GM19324 (cell line): Measurements from ENCODE around the gene HOXB4.

Experiments
- ATAC-seq: cut with Tn5 transposase; IDR thresholded peaks from one replicate; pipeline ENCODE4 v1.9.1; 2021; ENCODE audit warnings: mild to moderate bottlenecking, moderate library complexity; ENCODE audit not compliant: unreplicated experiment, low FRiP score

HOXB4 gene

DNA sequence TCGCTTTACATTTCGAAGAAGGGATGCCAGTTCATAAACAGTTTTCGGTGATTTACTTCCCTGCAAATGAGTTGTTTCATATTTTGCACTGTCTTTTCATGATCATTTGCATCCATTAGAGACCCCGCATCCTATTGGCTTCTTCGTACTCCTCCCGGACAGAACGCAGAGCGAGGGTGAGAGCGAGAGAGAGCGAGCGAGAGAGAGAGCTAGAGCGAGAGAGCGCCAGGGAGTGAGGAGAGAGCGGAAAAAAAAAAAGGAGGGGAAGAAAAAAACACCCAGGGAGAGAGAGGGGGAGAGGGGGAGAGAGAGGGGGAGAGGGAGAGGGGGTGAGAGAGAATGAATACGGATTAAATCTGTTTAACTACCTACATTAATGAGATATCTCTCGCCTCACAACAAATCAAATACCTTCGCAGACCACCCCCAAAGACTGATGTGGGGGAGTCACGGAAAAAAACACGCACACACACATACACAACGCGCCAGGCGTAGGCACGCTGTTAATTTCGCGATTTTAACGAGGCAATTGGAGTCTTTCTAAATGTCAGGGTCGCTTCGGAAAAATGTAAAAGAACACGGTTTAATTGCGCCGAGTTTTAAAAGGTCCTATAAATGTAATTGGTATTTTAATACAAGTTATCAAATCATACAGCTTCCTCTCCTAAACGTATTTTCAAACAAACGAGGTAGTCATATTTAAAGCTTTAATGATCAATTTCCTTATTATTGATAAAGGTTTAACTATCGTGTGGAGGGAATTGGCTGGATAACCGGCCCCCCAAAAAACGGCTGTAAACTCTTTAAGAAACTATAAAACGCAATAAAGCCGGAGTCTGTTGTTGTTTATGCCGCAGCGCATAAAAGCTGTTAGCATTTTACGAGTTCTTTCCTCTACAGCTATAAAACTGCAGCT lies 37.2 kb upstream of the HOXB4 start, which contains the start of gene HOXB8:
TSS of gene HOXB8 (minus strand) at position 246 of the 916 bp plus-strand sequence. CDS start 588 bp downstream, outside the sequence.
- ATAC-seq = no peak

DNA sequence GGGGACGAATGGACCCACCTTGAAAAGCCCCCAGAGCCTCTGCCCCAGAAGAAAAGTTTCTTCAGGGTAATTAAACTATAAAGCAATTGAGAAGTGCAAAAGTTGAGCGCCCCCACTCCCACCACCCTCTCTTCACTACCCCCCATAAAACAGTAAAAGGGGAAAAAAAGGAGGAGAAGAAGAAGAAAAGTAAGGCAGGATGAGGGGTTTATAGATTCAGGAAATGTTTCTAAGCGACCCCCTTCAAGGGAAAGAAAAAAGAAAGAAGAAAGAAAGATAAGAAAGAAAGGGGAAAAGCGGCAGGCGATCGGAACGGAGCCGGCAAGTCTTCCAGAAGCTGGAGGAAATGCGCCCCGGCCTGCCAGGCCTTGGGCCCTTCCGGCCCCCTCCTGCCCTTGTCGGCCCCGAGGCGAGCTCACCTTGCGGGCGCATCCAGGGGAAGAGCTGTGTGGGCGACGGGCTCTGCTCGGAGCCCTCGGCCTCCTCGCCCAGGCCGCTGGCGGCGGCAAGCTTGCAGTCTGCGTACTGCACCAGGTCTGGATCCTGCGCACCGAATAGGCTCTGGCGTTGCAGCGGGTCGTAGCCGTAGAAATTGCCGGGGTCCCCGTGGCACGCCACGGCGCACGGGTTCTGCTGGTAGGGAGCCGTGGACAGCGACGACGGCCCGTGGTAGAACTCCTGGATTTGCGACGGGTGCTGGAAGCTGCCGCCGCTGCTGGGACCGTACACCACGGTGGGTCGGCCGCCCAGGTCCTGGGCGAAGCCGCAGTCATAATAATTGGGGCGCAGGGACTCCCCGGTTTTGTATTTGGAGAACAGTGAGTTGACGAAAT lies 35.9 kb upstream of the HOXB4 start:
- no peak for ATAC-seq

DNA sequence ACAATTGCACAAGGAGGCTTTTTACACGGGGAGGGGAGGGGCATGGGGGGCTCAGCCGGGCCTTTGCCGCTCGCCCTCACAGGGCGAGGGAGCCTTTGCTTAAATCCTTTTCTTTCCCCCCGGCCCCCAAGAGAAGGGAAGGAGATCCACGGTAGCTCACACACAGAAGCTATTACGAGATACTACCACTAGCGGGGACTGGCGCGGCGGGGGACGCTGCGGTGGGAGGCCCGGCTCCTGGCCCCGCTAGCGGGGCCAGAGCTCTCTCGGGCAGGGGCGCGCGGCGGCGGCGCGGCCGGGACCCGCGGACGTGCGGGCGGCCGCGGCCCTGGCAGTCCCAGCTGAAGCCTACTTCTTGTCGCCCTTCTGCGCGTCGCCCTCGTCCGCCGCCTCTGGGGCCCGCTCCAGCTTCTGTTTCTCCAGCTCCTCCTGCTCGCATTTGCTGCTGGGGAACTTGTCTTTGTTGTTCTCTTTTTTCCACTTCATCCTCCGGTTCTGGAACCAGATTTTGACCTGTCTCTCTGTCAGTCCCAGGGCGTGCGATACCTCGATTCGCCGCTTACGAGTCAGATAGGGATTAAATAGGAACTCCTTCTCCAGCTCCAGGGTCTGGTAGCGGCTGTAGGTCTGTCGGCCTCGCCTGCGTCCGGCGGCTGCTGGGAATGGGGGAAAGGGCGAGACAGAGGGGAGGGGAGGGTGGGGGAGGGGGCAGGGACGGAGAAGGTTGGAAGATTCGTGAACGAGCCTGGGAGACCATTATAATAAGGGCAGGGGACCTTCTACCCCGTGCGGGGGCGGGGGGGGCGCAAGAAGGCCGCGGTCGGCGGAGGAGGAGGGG lies 34.9 kb upstream of the HOXB4 start:
- no peak for ATAC-seq

DNA sequence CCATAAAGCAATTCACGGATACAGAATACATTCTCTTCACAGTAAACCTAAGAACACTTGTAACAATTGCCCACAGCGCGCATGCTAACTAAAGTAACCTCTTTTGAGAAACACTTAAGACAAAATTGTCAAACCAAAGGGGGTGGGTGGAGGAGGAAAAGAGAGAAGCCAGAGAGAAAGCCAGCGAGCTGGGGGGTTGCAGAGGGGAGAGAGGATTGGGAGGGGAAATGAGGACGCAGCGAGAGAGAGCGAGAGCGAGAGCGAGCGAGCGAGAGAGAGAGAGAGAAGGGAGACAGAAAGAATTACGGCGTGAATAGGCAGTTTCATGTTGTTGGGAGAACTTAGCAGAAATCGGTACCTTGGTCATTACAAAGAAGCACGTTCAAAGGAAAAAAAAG lies 34.3 kb upstream of the HOXB4 start:
- ATAC-seq = no peak

DNA sequence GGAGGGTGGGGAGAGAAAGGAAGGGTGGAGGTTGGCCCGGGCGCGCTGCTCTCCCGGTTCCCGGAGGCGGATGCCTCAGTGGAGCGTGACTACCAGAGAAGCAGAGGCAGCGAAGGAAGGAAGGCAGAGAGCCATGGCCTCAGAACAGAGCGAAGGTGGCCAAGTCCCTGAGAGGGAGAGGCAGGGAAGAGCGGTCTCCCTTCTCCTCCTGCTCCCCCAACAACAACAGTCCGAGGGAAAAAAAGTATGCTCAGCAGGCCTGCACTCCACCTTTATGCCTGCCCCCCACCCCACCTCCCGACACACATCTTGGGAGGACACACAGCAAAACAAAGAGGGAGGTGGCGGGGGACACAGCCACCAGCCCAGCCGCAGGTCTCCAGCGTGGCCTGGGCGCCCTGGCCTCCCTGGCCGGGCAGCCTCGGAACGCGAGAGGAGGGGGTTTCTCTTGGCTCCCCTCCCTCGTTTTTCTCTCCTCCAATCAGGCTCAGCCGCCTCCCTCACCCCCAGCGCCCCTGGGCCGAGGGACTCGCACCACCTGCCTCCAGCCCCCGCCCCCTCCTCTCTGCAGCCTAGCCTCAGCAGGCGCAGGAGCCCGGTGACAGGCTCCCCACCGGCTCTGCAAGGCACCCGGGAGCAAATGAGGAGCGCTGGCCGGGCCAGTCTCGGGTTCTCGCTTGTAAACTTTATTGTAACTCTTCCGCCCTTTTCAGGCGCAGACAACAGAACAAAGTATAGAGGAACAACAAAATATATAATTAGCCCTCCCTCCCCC lies 33.7 kb upstream of the HOXB4 start:
- no peak for ATAC-seq

DNA sequence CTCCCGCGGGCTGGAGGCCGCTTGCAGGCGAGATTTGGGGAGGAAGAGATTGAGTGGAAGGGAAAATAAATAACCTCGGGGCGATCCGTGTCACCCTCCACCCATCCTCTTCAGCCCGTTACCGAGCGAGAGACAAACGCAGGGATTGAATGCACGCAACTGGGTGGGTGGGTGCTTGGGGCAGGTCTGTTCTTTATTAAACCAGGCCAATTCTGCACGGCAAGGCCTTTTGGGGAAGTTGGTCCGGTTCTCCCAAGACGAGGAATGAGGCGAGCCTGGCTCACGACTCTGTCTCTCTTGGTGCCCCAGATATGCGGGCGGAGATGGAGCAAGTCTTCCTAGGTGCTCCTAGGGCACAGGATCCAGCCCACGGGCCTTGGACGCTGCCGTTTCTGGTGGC lies 33.1 kb upstream of the HOXB4 start:
- no peak for ATAC-seq

DNA sequence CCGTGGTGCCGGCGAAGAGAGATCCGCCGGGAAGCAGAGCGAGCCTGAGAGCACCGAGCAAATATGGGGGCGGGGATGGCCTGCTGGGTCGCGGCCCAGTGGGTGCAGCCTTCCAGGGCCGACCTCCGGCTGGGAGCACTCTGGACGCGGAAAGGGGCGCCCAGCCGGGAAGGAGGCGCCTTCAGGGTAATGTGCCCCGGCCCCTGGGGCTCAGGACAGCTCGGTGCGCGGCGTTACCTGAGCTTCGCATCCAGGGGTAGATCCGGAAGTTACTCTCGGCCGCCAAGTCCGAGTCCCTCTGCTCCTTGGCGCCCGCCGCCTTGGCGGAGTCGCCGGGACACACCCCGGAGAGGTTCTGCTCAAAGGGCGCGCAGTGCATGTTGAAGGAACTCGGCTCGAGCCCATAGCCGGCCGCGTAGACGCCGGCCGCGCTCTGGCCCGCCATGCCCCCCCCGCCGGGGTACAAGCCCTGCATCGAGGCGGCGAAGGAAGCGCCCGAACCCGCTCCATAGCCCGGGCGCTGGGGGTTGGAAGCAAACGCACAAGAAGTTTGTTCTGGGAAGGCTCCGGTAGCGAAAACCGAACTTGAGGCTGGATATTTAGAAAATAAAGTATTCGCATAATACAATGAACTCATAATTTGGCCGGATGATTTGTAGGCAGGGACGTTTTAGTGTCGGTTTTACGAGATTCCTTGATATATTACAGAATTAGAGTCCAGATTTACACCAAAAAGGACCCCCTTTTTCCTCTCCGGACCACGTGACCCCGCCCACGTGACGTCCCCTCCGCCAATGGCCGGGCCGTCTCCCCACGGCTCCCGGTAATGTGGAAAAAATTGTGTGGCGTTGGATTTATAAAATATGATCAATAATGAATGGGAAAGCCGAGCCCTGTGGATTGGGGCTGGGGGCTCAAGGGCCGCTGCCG lies 32.4 kb upstream of the HOXB4 start, which contains the start of gene HOXB7:
TSS of gene HOXB7 (minus strand) at position 736 of the 930 bp plus-strand sequence. CDS start at position 637, 99 bp downstream.
- no peak for ATAC-seq

DNA sequence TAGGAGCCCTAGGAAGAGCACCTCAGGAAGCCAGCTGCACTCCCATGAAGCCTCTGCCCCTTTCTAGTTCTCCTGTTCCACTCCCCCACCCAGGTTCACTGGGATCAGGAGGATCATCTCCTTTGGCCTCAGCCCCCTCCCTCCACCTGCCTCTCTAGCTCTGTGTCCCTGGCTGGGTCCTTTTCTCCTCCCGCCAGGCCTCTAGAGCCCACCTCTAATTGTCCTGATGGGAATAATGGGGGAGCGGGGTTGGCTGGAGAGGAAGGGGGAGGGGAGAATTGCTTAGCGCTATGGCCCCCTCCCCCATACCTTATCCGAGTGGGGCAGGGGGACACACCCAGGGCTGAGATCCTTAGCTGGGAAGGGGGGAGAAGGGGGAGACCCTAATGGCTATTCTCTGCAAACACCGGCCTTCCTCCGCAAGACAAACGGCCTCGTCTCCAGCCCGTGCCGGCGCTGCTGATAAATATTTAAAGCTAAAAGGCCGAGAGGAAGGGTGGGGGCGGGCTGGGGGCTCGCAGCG lies 31.7 kb upstream of the HOXB4 start:
- no peak for ATAC-seq

DNA sequence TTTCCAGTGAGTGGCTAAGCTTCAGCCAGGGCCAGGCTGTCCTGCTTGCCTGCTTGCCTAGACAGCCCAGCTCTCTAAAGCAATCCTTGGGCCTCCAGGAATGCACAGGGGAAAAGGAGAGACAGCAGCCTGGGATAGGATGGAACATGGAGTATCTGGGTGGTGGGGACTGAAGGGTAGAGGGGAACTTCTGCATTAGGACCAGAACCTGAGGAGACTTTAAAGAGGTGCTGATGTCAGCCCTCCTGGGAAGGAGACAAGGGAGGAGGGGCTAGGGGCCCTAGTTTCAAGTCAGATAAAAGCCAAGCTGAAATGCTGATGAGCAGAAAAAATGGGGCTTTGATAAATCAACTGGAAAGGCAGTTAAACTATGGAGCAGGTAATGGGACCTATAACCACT lies 30.9 kb upstream of the HOXB4 start:
- no peak for ATAC-seq

DNA sequence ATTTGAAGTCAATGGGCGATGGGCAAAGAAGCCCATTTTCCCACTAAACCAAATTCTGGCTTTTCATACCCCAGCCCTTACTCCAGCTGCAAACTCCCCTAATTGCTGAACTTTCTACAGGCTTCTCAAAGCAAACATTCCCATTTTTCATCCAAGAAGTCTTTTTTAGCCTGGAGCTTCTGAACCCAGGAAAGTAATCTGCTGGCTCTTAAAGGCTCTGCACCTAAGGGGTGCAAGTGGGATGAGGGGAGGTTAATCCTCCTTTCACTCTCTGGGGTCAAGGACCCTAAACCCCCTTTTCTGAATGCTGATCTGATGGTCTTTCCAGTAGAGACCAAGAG lies 30.3 kb upstream of the HOXB4 start:
- ATAC-seq = no peak

DNA sequence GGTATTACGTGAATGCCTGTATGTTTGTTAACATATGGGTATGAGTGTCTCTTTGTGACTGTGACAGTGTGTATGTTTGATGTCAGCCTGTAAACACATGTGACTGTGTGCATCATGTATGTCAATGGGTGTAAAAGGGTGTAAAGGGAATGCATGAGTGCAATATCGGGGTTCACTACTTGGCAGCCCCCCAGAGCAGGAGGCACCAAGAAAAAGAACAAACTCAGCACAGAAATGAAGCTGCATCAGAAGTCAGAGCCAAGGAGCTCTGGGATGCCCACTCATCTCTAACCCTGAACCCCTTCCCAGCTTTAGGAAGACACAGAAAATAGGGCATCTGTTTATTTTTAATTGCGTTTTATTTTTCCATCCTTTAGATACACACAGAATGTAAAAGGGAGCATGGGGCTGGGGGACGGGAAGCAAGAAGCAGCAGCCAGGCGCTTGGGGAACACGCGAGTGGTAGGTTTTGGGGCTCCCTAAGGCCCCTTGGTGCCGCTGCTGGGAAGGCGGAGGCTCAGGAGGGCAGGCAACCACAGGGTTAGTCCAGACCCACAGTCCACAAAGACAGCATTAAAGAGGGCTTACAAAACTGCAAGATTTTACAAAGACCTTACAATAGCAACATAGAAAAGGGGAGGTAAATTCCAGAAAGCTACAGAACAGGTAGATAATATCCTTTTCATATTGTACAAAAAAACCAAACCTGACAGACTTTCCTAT lies 28.9 kb upstream of the HOXB4 start:
- no peak for ATAC-seq

DNA sequence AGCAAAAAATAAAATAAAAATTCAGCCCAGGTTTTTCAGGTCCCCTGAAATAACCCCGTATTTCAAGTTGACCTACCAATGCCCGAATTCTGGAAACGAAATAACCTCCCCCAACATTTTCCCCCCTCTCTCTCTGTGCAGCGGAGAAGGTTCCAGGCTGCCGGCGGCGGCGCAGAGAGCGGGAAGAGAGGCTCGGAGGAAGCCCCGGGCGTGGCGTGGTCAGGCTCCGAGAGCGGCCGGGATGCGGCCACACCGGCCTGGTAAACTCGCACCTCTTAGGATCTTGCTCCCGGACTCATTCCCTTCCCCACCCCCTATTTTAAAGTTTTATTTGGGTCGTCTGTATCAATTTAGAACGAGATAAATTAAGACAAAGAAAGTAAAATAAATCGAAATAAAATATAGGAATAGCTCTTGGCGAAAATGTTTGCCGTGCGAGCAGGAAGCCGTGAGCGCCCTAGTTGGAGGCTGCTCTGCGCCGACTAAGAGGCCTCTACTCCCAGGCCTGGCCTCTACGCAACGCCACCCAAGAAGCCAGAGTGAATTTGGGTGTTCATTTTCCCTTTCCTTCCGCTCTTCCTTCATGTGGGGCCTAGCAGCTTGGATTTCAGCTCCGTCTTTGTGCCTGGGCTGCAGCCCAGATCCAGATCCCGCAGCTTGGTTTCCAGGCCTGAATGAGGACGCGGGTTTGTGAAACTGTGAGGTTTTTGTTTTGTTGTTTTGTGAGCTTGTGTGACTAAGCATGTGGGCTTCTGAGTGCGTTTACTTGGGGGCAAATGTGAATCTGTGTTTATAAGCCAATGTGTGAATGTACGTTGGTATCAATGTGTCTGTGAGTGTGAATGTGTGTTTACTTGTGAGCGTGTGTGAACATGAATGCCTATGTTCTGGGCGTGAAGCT lies 28.1 kb upstream of the HOXB4 start:
- ATAC-seq = no peak

DNA sequence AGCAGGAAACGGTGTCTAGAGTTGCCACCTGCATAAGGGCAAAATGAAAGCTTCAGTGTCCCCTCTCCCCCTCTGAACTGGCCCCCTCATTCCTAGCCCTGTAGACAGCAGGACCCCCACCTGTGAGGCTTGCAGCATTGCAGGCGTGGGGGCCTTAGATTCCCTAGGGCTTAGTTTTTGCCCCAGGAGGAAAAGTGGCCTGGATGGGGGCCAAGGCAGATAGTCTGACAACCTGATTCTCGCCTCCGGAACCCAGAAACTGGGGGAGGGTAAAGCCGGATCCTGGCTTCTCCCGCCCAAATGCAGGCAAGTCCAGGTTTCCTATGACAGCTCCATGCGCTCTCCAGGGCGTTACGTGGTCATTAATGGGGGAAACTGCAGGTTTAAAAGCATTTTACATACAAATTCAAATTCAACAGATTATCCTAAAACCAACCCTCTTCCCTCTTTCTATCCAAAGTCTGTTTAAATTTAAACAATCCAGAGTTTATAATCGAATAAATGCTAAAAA lies 27.3 kb upstream of the HOXB4 start:
- ATAC-seq = no peak

DNA sequence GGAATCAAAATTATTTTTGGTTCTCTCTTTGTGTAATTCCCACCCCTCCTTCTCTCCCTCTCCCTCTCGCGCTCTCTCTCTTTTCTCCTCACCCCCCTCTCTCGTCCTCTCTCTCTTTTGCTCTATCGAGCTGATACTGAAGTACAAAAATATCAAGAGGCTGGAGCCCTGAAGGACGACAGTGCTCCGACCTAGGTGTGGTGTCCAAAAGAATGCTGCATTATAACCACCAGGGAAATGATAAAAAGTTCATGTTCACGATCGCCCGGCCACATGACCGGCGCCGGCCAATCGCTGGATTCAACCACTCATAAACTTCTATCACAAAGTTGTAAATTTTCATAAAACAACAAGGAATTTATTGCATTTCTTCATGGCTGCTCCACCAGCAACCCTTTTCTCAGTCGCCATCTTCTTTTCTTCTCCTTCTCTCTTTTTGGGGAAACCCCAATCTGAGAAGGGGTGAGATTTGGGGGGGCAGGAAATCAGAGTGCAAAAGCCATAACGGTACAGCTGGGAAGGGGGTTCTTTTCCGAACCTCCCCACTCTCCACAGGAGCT lies 26.7 kb upstream of the HOXB4 start, which contains the start of gene HOXB6:
TSS of gene HOXB6 (minus strand) at position 217 of the 560 bp plus-strand sequence. CDS start 6,836 bp downstream, outside the sequence.
- ATAC-seq = no peak

DNA sequence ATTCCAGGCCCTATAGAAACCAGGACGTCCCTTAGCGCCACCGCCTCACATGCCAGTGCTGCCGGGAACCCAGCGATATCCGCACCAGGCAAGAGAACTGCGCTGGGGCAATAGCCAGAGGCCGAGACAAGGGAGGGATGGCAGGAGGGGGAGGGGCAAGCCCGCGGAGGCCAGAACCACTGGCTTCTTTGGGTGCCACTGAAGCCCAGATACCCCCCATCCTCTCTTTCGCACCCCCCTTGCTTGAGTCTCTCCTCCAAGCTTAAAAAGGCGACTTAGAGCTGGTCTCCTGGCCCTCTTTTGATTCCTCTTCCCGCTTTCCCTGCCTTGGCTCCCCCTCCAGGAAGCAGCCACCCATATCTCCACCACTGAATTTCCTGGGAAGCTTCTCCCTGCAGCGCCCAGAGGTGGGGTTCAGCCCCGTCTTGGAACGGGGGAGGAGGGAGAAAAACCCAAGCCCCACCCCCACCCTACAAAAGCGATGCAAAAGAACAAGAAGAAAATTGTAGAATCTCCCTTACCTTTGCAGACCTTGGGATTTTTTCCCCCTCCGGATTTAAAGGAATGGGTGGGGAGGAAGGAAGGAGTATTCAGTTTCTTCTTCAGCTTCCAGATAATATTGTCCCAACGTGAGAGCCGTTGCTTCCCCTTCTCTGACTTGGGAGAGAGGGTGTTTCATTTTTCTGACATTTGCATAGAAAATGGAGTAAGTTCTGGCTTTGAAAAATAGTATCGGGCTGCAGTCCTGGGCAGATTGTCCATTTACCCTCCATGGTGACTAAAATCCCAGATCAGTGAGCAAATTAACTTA lies 26.0 kb upstream of the HOXB4 start:
- ATAC-seq = no peak
